Dermis microvascular lymphatic vessel endothelial cell (primary cell): Measurements from ENCODE around the gene CHRNA4. TPM values are rescaled to one million over a fixed set of nuclear protein-coding genes. Genes with fewer than 3 reads are reported as not detected.

ENCODE experiments used
- DNase-seq, 2 donors: peaks; one replicate each; pipeline versions ENCODE4 v3.0.0 to v3.0.0-alpha.2; 2010; ENCODE audit warnings: low read depth in 2 of 2
- total RNA-seq: library from RNA; depleted of rRNA; stranded (reverse); fragments of >200 nt; gene quantifications from 2 replicates; pipeline ENCODE4 v1.2.1, GENCODE V29; 2014

The CHRNA4 gene
- total RNA-seq, 1 donor from 2014 or later = 0.13 TPM

GRCh38 chr20:63363981-63364561 lies 2.9 kb upstream of the CHRNA4 start:
- DNase-seq = no peak

GRCh38 chr20:63363013-63363957 lies 2.1 kb upstream of the CHRNA4 start:
- no peak for DNase-seq

DNA sequence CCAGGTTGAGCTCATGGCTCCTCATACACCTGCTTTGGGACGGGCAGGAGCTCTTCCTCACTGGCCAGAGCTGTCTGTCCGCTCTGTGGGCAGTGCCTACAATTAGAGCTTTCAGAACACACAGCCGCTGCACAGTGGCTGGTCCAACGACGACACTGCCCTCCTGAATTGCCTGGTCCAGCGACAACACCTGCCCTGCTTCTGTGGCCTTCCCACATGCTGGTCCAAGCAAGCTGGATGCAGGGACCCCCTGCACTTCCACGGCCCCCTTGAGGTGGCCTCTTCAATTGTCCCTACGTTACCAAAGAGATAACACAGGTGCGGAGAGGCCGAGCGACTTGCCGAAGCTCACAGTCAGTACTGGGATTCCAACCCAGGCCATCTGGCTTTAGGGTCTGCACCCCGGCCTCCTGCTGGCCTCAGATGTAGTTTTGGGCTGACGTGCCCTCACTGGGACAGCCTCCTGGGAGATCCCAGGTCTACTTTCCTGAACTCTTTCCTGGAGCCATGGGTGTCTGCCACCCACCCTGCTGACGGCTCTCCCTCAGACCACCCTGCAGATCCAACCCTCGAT lies 1.4 kb upstream of the CHRNA4 start:
- DNase-seq = no peak

- DNase-seq = no peak
Measured at GRCh38 chr20:63361519-63362435, 628 bp upstream of the CHRNA4 start.

- no peak for DNase-seq
Measured at GRCh38 chr20:63359937-63360849, 956 bp downstream of the CHRNA4 start.

GRCh38 chr20:63359164-63359934 lies 1.8 kb downstream of the CHRNA4 start:
- DNase-seq = no peak

- no peak for DNase-seq
Measured at GRCh38 chr20:63357921-63358905, 2.9 kb downstream of the CHRNA4 start.

- DNase-seq = no peak
Measured at GRCh38 chr20:63356931-63357879, 3.9 kb downstream of the CHRNA4 start.

DNA sequence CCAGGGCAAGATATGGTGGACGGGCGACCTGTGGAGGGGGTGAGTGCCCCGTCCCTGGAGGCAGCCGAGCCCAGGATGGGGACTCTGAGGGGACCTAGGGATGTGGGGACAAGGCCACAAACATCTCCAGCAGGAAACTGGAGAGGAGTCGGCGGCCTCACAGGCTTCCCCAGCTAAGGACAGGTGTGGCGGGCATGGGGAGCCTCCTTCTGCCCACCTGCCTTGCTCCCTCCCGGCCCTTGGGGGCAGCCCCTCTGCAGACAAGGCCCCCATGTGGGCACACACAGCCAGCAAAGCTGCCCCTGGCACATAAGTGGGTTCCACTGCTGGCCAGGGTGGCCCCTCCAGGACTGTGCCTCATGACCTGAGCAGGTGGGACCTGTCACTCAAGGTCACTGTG lies 4.6 kb downstream of the CHRNA4 start:
- no peak for DNase-seq

- no peak for DNase-seq
Measured at GRCh38 chr20:63355781-63356295, 5.3 kb downstream of the CHRNA4 start.

GRCh38 chr20:63354636-63355350 lies 6.4 kb downstream of the CHRNA4 start:
- DNase-seq = no peak

- DNase-seq = no peak
Measured at GRCh38 chr20:63352811-63353221, 8.3 kb downstream of the CHRNA4 start.

DNA sequence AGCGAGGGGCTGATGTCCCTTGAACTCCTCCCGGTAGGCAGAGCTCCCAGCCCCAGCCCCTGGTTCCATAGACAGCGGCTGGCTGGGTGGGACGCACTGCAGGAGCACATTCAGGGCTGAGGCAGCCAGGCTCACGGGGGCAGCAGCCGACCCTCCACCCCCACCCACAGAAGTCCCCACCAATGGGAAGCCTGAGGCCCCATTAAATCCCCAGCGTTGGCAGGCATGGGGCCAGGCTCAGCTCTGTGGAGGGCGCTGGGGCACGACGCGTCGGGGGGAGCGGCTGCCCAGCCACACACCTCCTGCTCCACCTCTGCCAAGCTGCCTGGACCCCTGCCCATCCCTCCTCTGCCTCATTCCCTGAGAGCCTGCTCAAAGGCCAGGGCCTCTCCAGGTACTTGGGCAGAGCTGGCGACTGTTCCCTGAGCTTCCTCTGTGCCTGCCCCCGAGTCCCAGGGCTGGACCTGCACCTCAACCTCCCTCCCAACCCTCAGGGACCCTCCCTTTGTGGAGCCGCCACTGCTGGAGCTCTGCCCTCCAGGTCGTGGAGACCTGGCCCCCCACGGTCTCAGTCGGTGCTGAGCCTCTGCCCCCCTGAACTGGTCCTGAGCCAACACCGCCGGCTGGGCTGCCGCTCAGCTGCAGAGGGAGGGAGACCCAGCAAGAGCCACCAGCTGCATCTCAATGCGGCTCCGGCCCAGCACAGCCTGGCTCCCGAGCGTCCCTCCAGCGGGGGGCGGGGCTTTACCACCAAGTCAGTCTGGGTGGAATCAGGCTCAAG lies 9.1 kb downstream of the CHRNA4 start:
- no peak for DNase-seq

DNA sequence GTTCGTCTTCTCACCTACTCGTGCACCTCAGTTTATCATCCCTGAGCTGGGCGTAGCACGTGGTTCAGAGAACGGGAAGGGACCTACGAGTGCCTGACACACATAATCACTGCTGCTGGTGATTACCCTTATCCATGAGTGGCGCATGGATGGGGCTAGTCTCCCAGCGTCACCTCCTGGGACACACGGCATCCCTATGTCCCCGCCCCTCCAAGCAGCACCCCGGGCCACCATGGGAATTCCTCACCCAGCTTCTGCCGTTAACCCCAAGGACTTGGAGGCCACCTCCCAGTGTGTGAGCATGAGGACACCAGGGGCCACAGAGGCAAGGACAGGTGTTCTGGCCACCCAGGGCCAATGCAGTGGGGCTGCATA lies 9.8 kb downstream of the CHRNA4 start:
- DNase-seq = no peak

- no peak for DNase-seq
Measured at GRCh38 chr20:63350597-63351325, 10.4 kb downstream of the CHRNA4 start.
